B cell (primary cell): ENCODE data around the gene SREBF1. TPM values are rescaled to one million over a fixed set of nuclear protein-coding genes. Genes with fewer than 3 reads are reported as not detected.

ENCODE experiments used
- ATAC-seq: fragments of 200-7000 bp; cut with Tn5 transposase; one replicate; pipeline ENCODE4 v1.10.0; 2021; ENCODE audit warnings: low read depth, mild to moderate bottlenecking, moderate number of reproducible peaks, moderate library complexity
- CTCF ChIA-PET: fragments of 350-600 bp; sonication (Branson Sonifier 250); formaldehyde crosslinking; loops from one replicate; lab custom pipeline; 2021; ENCODE audit warnings: antibody characterized with exemption, inconsistent platforms; lab: Charles Lee
- POLR2A ChIA-PET: fragments of 350-600 bp; sonication (Branson Sonifier 250); formaldehyde crosslinking; loops from one replicate; lab custom pipeline; 2021; ENCODE audit warnings: antibody characterized with exemption; lab: Charles Lee
- DNase-seq: peaks from one replicate; pipeline ENCODE4 v3.0.0; 2013
- H2AFZ ChIP-seq: 2 replicates; pipeline ENCODE4 v1.6.1; 2012; ENCODE audit warnings: mild to moderate bottlenecking, low read depth, low read length; ENCODE audit not compliant: insufficient read depth, poor library complexity, severe bottlenecking
- H3K27ac ChIP-seq, 2 donors: 1 replicate in 1 of 2; 2 replicates in 1 of 2; pipeline ENCODE4 v1.5.1; 2012 to 2013; ENCODE audit warnings: low read length in 2 of 2, mild to moderate bottlenecking in 2 of 2, moderate library complexity in 1 of 2
- H3K27me3 ChIP-seq, 4 experiments: fragments of 200-600 bp in 1 of 4; sonication (generic) in 1 of 4; replicated peaks in 1 of 4; 1 replicate in 2 of 4; 2 replicates in 2 of 4; pipeline versions ENCODE4 v1.6.1 to v1.7.0; 2013 to 2016; ENCODE audit warnings: low read length in 3 of 4, mild to moderate bottlenecking in 2 of 4, mixed read lengths in 1 of 4, moderate library complexity in 1 of 4; ENCODE audit not compliant: insufficient read depth in 4 of 4, control insufficient read depth in 3 of 4; ENCODE audit errors: control extremely low read depth in 1 of 4
- H3K36me3 ChIP-seq, 2 experiments: replicated peaks in 1 of 2; 1 replicate in 1 of 2; 2 replicates in 1 of 2; pipeline versions ENCODE4 v1.6.1 to v1.7.1; 2013; ENCODE audit warnings: low read length in 1 of 2; ENCODE audit not compliant: insufficient read depth in 2 of 2, control insufficient read depth in 1 of 2; ENCODE audit errors: control extremely low read depth in 1 of 2, extremely low read depth in 1 of 2
- H3K4me1 ChIP-seq, 2 donors: fragments of 200-600 bp in 1 of 2; sonication (generic) in 1 of 2; 1 replicate in 1 of 2; 2 replicates in 1 of 2; pipeline versions ENCODE4 v1.5.1 to v1.6.1; 2013 to 2017; ENCODE audit warnings: low read length in 2 of 2; ENCODE audit not compliant: control insufficient read depth in 2 of 2, insufficient read depth in 2 of 2
- H3K4me2 ChIP-seq: replicated peaks from 2 replicates; pipeline ENCODE3; 2012; ENCODE audit warnings: mild to moderate bottlenecking, low read depth, low read length; ENCODE audit not compliant: poor library complexity, severe bottlenecking
- H3K4me3 ChIP-seq, 5 experiments: fragments of 200-600 bp in 1 of 5; sonication (generic) in 1 of 5; 1 replicate in 3 of 5; 2 replicates in 2 of 5; pipeline versions ENCODE4 v1.5.1 to v1.7.0; 2011 to 2016; ENCODE audit warnings: low read length in 4 of 5, mild to moderate bottlenecking in 4 of 5, low read depth in 2 of 5, control low read depth in 1 of 5, moderate library complexity in 1 of 5; ENCODE audit not compliant: insufficient read depth in 1 of 5; ENCODE audit errors: control extremely low read depth in 1 of 5, extremely low read depth in 1 of 5
- H3K79me2 ChIP-seq: fragments of 200-600 bp; sonication (generic); one replicate; pipeline ENCODE4 v1.6.0; 2016; ENCODE audit warnings: low read length; ENCODE audit not compliant: control insufficient read depth, insufficient read depth
- H3K9ac ChIP-seq: fragments of 200-600 bp; sonication (generic); 2 replicates; pipeline ENCODE4 v1.6.1; 2017; ENCODE audit warnings: mild to moderate bottlenecking, low read length, moderate library complexity
- H3K9me3 ChIP-seq, 3 donors: one replicate each; pipeline versions ENCODE4 v1.6.1 to v1.7.1; 2013; ENCODE audit warnings: low read length in 2 of 3; ENCODE audit not compliant: control insufficient read depth in 2 of 3, insufficient read depth in 1 of 3; ENCODE audit errors: control extremely low read depth in 1 of 3
- H4K20me1 ChIP-seq: 2 replicates; pipeline ENCODE4 v1.6.0; 2012; ENCODE audit warnings: mild to moderate bottlenecking, low read length; ENCODE audit not compliant: insufficient read depth, control insufficient read depth, poor library complexity, severe bottlenecking
- H3K27ac Mint-ChIP-seq: one replicate; pipeline ENCODE4 v1.8.0; 2021; ENCODE audit warnings: mixed read lengths
- H3K27me3 Mint-ChIP-seq: one replicate; pipeline ENCODE4 v1.8.0; 2021; ENCODE audit warnings: mixed read lengths
- H3K4me1 Mint-ChIP-seq: one replicate; pipeline ENCODE4 v1.8.0; 2021; ENCODE audit warnings: mixed read lengths
- H3K4me3 Mint-ChIP-seq: one replicate; pipeline ENCODE4 v1.8.0; 2021; ENCODE audit warnings: mixed read lengths
- H3K9me3 Mint-ChIP-seq: one replicate; pipeline ENCODE4 v1.8.0; 2022; ENCODE audit warnings: mixed read lengths; ENCODE audit not compliant: insufficient read depth
- WGBS: methylation state at CpG from one replicate; pipeline ENCODE4 v1.1.5; 2013; ENCODE audit warnings: missing lambda C conversion rate; ENCODE audit not compliant: insufficient coverage; 5-methylcytosine and 5-hydroxymethylcytosine counted together
- intact Hi-C: fragments of 100-400 bp; cut with micrococcal nuclease; formaldehyde crosslinking; loops from one replicate; pipeline ENCODE4 v1.10.0; 2022
- polyA plus RNA-seq: library from polyadenylated mRNA; depleted of rRNA; stranded (reverse); fragments of >200 nt; gene quantifications from 2 replicates; pipeline ENCODE4 v1.2.3, GENCODE V29; 2012
- total RNA-seq, 2 donors: library from RNA; stranded (reverse); fragments of 120-200 nt in 1 of 2; gene quantifications; 1 replicate in 1 of 2; 2 replicates in 1 of 2; pipeline versions ENCODE4 v1.2.3 to v1.2.4, GENCODE V29; 2013 to 2022
- TF ChIP-seq, protein P1 (sequence below): fragments of 200-600 bp; IDR thresholded peaks from one replicate; pipeline ENCODE4 v1.8.0; 2022; ENCODE audit warnings: antibody characterized with exemption, mild to moderate bottlenecking

Gene SREBF1
- total and polyA plus RNA-seq, 2 donors (not counting 1 experiment from before 2014, with no cell fraction given), result 21.6 to 34.9 TPM

DNA sequence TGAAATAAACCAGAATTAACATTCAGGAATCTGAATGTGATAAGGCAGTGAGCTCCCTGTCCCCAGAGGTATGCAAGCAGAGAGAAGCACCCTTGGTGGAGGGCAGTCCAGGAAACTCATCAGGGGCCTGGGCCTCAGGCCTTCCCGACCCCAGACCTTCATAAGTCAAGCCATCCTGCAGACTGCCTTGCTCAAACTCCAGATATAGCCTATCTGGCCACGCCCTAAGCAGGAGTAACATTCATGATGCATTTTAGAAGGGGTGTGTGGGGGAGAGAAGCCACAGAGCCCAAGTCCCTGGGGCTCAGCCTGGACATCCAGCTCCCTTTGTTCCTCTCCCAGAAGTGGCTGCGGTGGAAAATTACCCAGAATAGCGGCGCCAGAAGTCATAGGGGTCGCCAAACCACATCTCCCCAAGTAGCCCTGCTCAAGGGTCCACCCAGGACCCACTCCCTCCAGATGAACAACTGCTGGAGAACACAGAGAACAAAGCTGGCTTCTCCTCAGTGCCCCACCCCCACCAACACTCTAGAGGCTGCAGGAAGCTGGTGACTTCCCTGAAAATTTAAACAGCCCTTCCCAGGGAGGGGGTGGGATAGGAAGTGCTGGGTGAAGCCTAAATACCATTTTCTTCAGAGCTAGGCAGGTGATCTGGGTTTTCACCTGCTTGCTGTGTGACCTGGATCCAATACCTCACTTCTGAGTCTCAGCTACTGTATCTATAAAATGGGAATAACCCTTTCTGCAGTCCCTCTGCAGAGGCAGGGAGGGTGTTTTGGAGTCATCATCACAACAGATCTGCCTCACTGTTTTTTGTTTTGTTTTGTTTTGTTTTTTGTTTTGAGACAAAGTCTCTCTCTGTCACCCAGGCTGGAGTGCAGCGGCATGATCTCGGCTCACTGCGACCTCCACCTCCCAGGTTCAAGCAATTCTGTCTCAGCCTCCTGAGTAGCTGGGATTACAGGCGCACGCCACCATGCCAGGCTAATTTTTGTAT lies 1.5 kb upstream of the SREBF1 start:
- no peaks in the 10 kb centered on the region for H3K27me3 ChIP-seq
- no peaks in the 10 kb centered on the region for H3K9me3 ChIP-seq
- Mint-ChIP-seq H3K27ac (peak overlapping the region; percentile 11), H3K9me3 (no peaks in the 10 kb centered on the region), H3K27me3 (no peaks in the 10 kb centered on the region), H3K4me1 (peaks cover 57% of the 10 kb centered on the region), H3K4me3 (peak overlapping the region; percentile 88)
- ChIA-PET CTCF (interaction anchor here (0.9 to 2.5 kb wide), 3 partner anchors 22 to 156 kb away, joined by 3 to 11 read pairs (median 5); no protein-coding TSS in a partner anchor), POLR2A (no interaction called here)
- no peak overlapping the region for H3K4me2 ChIP-seq
- H3K79me2 ChIP-seq, result peaks cover 14% of the 10 kb centered on the region
- no peaks in the 10 kb centered on the region for H3K36me3 ChIP-seq
- TF ChIP-seq, protein P1, sequence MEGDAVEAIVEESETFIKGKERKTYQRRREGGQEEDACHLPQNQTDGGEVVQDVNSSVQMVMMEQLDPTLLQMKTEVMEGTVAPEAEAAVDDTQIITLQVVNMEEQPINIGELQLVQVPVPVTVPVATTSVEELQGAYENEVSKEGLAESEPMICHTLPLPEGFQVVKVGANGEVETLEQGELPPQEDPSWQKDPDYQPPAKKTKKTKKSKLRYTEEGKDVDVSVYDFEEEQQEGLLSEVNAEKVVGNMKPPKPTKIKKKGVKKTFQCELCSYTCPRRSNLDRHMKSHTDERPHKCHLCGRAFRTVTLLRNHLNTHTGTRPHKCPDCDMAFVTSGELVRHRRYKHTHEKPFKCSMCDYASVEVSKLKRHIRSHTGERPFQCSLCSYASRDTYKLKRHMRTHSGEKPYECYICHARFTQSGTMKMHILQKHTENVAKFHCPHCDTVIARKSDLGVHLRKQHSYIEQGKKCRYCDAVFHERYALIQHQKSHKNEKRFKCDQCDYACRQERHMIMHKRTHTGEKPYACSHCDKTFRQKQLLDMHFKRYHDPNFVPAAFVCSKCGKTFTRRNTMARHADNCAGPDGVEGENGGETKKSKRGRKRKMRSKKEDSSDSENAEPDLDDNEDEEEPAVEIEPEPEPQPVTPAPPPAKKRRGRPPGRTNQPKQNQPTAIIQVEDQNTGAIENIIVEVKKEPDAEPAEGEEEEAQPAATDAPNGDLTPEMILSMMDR, result no peak
- WGBS, result 39% methylated on average over 7 of the region's 11 CpGs
- H4K20me1 ChIP-seq, result peaks cover 24% of the 10 kb centered on the region
- ATAC-seq (no peak), DNase-seq (no peak)
- no peak overlapping the region for H3K27ac ChIP-seq
- H3K4me3 ChIP-seq, result no peak overlapping the region
- no peak overlapping the region for H3K9ac ChIP-seq
- intact Hi-C loops, result loop anchor here (2.0 to 10.0 kb wide), 5 partner anchors 146 to 865 kb away; partner anchors contain the start of genes ALKBH5, ATPAF2, COPS3 and GID4
- peaks cover 45 to 64% of the 10 kb centered on the region in 2 donors for H3K4me1 ChIP-seq
- no peak overlapping the region for H2AFZ ChIP-seq

DNA sequence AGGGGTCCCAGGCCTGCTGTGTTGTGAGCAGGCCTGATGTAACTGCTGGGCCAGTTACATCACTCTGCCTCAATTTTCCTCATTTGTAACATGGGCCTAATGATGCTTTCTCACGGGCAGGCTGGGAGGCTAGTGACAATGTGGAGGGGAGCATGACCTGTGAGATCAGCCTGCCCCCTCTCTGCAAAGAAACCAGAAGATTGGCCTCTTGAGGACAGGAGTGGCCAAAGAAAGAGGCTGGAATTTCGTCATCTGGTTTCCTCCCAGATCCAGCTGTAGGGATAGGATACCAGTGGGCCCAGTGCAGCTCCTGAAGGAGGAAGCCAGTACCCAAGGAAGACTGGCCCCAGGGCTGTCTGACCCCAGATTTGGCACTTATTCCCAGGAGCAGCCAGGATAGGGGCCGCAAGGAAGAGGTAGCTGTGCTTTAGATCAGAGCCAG lies 615 bp upstream of the SREBF1 start:
- WGBS, result 100% methylated on average over 2 of the region's 3 CpGs
- peaks cover 45 to 64% of the 10 kb centered on the region in 2 donors for H3K4me1 ChIP-seq
- intact Hi-C loops, result loop anchor here (2.0 to 10.0 kb wide), 5 partner anchors 145 to 865 kb away; partner anchors contain the start of genes ALKBH5, ATPAF2, COPS3 and GID4
- peak overlapping the region; percentile 83 for H3K27ac Mint-ChIP-seq
- peaks cover 30% of the 10 kb centered on the region for H4K20me1 ChIP-seq
- no peak overlapping the region for H2AFZ ChIP-seq
- H3K9me3 ChIP-seq, result no peaks in the 10 kb centered on the region
- no peaks in the 10 kb centered on the region for H3K9me3 Mint-ChIP-seq
- no peaks in the 10 kb centered on the region for H3K27me3 ChIP-seq
- TF ChIP-seq, protein P1, result no peak
- peaks cover 21% of the 10 kb centered on the region for H3K79me2 ChIP-seq
- ChIA-PET POLR2A (interaction anchor here (1.0 kb wide), 1 partner anchor 17 kb away, joined by 3 read pairs; no protein-coding TSS in a partner anchor), CTCF (interaction anchor here (0.9 to 2.5 kb wide), 6 partner anchors 21 to 155 kb away, joined by 3 to 11 read pairs (median 6); no protein-coding TSS in a partner anchor)
- peaks cover 58% of the 10 kb centered on the region for H3K4me1 Mint-ChIP-seq
- DNase-seq (no peak), ATAC-seq (no peak)
- peak overlapping the region; percentile 88 for H3K4me3 Mint-ChIP-seq
- peak overlapping the region in 4 of 5 experiments; percentile 73 to 91 (median 90) for H3K4me3 ChIP-seq
- H3K36me3 ChIP-seq, result no peaks in the 10 kb centered on the region
- peak overlapping the region; percentile 51 to 97 for H3K27ac ChIP-seq
- peak overlapping the region; percentile 94 for H3K4me2 ChIP-seq
- no peaks in the 10 kb centered on the region for H3K27me3 Mint-ChIP-seq
- H3K9ac ChIP-seq, result peak overlapping the region; percentile 97
